ENCODE measurements around the gene SNAP47.

The SNAP47 gene

GRCh38 chr1:227728059-227728891 lies 7.0 kb upstream of the SNAP47 start:
- Mint-ChIP-seq H3K9me3 (peaks cover 5% of the 10 kb centered on the region), H3K36me3 (ENCODE audit: low read depth) (no peaks in the 10 kb centered on the region), H3K4me1 (peaks cover 39% of the 10 kb centered on the region), H3K27me3 (ENCODE audit: low read depth) (peaks cover 3% of the 10 kb centered on the region), H3K4me3 (peak overlapping the region; percentile 89), H3K27ac (peak overlapping the region; percentile 73 to 94 (median 85))
- TF ChIP-seq CTCF (IDR thresholded peaks at IDR 0.05; ENCODE audit: unreplicated experiment in 3 of 3) = no peak

GRCh38 chr1:227728892-227729143 lies 6.4 kb upstream of the SNAP47 start:
- Mint-ChIP-seq H3K27me3 (ENCODE audit: low read depth) (peaks cover 3% of the 10 kb centered on the region), H3K4me1 (peaks cover 39% of the 10 kb centered on the region), H3K36me3 (ENCODE audit: low read depth) (no peaks in the 10 kb centered on the region), H3K4me3 (peak overlapping the region; percentile 89), H3K9me3 (peaks cover 5% of the 10 kb centered on the region), H3K27ac (peak overlapping the region; percentile 73 to 85 (median 76))
- TF ChIP-seq CTCF (IDR thresholded peaks at IDR 0.05; ENCODE audit: unreplicated experiment in 3 of 3) = no peak

GRCh38 chr1:227729144-227729880 lies 5.9 kb upstream of the SNAP47 start:
- H3K27ac Mint-ChIP-seq = peak overlapping the region; percentile 73 to 85 (median 76)
- no peaks in the 10 kb centered on the region for H3K36me3 Mint-ChIP-seq (ENCODE audit: low read depth)
- no peak for TF ChIP-seq CTCF (IDR thresholded peaks at IDR 0.05; ENCODE audit: unreplicated experiment in 3 of 3)
- peak overlapping the region; percentile 89 for H3K4me3 Mint-ChIP-seq
- H3K4me1 Mint-ChIP-seq = peaks cover 43% of the 10 kb centered on the region
- peaks cover 2% of the 10 kb centered on the region for H3K9me3 Mint-ChIP-seq
- H3K27me3 Mint-ChIP-seq (ENCODE audit: low read depth) = peaks cover 3% of the 10 kb centered on the region

- Mint-ChIP-seq H3K27ac (peak overlapping the region; percentile 71 to 84 (median 74)), H3K27me3 (ENCODE audit: low read depth) (peaks cover 3% of the 10 kb centered on the region), H3K9me3 (no peaks in the 10 kb centered on the region), H3K4me1 (peaks cover 43% of the 10 kb centered on the region), H3K36me3 (ENCODE audit: low read depth) (no peaks in the 10 kb centered on the region), H3K4me3 (peak overlapping the region; percentile 74 to 87 (median 84))
- TF ChIP-seq CTCF (IDR thresholded peaks at IDR 0.05; ENCODE audit: unreplicated experiment in 3 of 3) = peak; percentile 64 to 69 (median 68)
Measured at GRCh38 chr1:227729881-227730629, 5.2 kb upstream of the SNAP47 start.

GRCh38 chr1:227730630-227731151 lies 4.5 kb upstream of the SNAP47 start:
- no peaks in the 10 kb centered on the region for H3K36me3 Mint-ChIP-seq (ENCODE audit: low read depth)

More at GRCh38 chr1:227730630-227731151, 4.5 kb upstream of the SNAP47 start:
- H3K4me3 Mint-ChIP-seq = peak overlapping the region; percentile 74 to 87 (median 84)
- peaks cover 38% of the 10 kb centered on the region for H3K4me1 Mint-ChIP-seq
- H3K27me3 Mint-ChIP-seq (ENCODE audit: low read depth) = peaks cover 3% of the 10 kb centered on the region
- no peaks in the 10 kb centered on the region for H3K9me3 Mint-ChIP-seq
- TF ChIP-seq CTCF (IDR thresholded peaks at IDR 0.05; ENCODE audit: unreplicated experiment in 3 of 3) = peak in 2 of 3 experiments; percentile 12 to 13
- H3K27ac Mint-ChIP-seq = peak overlapping the region; percentile 71 to 84 (median 74)

All from nephron (organoid).